Neural crest cell (in vitro differentiated cells): ENCODE measurements around the gene MAP3K20. TPM values are rescaled to one million over a fixed set of nuclear protein-coding genes. Genes with fewer than 3 reads are reported as not detected.
"Not testable (repeated sequence)": the region's sequence is repeated elsewhere in the genome, so short reads cannot be mapped to it uniquely, and the experiment has no call there.

ENCODE experiments used
- DNase-seq: peaks from one replicate; pipeline ENCODE4 v3.0.0; 2021; ENCODE audit warnings: low read depth, mixed read lengths, low spot score
- H3K27ac Mint-ChIP-seq: one replicate; pipeline ENCODE4 v1.8.0; 2021; ENCODE audit warnings: mild to moderate bottlenecking, mixed read lengths; ENCODE audit not compliant: unreplicated experiment
- H3K27me3 Mint-ChIP-seq: 2 replicates; pipeline ENCODE4 v1.8.0; 2021; ENCODE audit warnings: low read depth, mild to moderate bottlenecking, mixed read lengths
- H3K36me3 Mint-ChIP-seq: 2 replicates; pipeline ENCODE4 v1.8.0; 2021; ENCODE audit warnings: low read depth, mild to moderate bottlenecking, mixed read lengths
- H3K4me1 Mint-ChIP-seq: 2 replicates; pipeline ENCODE4 v1.8.0; 2021; ENCODE audit warnings: mixed read lengths
- H3K4me3 Mint-ChIP-seq: one replicate; pipeline ENCODE4 v1.8.0; 2021; ENCODE audit warnings: mild to moderate bottlenecking, mixed read lengths
- H3K9me3 Mint-ChIP-seq: 2 replicates; pipeline ENCODE4 v1.8.0; 2021; ENCODE audit warnings: mixed read lengths
- total RNA-seq: library from RNA; stranded (reverse); gene quantifications from 2 replicates; pipeline ENCODE4 v1.2.1, GENCODE V29; 2021
- TF ChIP-seq, protein P1 (sequence below): fragments of 200-600 bp; sonication (generic); conservative IDR thresholded peaks from 2 replicates; pipeline ENCODE4 v1.5.0; 2021; ENCODE audit warnings: antibody characterized with exemption, mild to moderate bottlenecking

The MAP3K20 gene
- total RNA-seq, 1 donor from 2014 or later = 27.6 TPM

- Mint-ChIP-seq H3K36me3 (no peaks in the 10 kb centered on the region), H3K4me3 (no peak overlapping the region), H3K9me3 (no peaks in the 10 kb centered on the region), H3K4me1 (peaks cover 6% of the 10 kb centered on the region), H3K27ac (peak overlapping the region; percentile 35), H3K27me3 (no peaks in the 10 kb centered on the region)
- DNase-seq = no peak
- TF ChIP-seq, protein P1, sequence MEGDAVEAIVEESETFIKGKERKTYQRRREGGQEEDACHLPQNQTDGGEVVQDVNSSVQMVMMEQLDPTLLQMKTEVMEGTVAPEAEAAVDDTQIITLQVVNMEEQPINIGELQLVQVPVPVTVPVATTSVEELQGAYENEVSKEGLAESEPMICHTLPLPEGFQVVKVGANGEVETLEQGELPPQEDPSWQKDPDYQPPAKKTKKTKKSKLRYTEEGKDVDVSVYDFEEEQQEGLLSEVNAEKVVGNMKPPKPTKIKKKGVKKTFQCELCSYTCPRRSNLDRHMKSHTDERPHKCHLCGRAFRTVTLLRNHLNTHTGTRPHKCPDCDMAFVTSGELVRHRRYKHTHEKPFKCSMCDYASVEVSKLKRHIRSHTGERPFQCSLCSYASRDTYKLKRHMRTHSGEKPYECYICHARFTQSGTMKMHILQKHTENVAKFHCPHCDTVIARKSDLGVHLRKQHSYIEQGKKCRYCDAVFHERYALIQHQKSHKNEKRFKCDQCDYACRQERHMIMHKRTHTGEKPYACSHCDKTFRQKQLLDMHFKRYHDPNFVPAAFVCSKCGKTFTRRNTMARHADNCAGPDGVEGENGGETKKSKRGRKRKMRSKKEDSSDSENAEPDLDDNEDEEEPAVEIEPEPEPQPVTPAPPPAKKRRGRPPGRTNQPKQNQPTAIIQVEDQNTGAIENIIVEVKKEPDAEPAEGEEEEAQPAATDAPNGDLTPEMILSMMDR = no peak
These were observed 44.8 kb upstream of the MAP3K20 start for GRCh38 chr2:173030561-173031490.

GRCh38 chr2:173032032-173032431, 43.6 kb upstream of the MAP3K20 start:
- H3K4me1 Mint-ChIP-seq = peaks cover 6% of the 10 kb centered on the region
- H3K27ac Mint-ChIP-seq = no peak overlapping the region
- DNase-seq = no peak
- no peaks in the 10 kb centered on the region for H3K27me3 Mint-ChIP-seq
- no peak overlapping the region for H3K4me3 Mint-ChIP-seq
- H3K9me3 Mint-ChIP-seq = no peaks in the 10 kb centered on the region
- TF ChIP-seq, protein P1 = no peak
- no peaks in the 10 kb centered on the region for H3K36me3 Mint-ChIP-seq

GRCh38 chr2:173033084-173033483, 42.6 kb upstream of the MAP3K20 start:
- Mint-ChIP-seq H3K4me3 (no peak overlapping the region), H3K27me3 (no peaks in the 10 kb centered on the region), H3K9me3 (no peaks in the 10 kb centered on the region), H3K4me1 (no peaks in the 10 kb centered on the region), H3K36me3 (no peaks in the 10 kb centered on the region), H3K27ac (no peak overlapping the region)
- TF ChIP-seq, protein P1 = no peak
- no peak for DNase-seq

DNA sequence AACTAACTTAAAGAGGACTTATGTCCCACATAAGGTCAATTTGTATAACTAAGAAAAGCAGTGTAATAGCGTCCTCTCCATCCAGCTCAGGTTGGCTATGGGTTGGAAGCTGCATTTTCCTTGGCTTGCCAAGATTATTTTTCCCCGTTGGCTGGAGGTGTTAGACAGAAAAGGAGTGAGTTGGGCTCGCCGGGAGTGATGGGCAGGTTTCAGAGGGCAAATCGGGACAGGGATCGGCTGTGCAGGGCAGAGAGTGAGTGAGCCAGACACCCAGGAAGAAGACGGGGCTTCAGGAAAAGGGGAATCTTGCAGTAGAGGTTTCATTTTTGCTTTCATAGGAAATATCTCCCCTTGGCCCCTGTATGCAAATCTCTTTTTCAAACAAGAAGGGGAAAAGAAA, 41.5 kb upstream of the MAP3K20 start:
- H3K36me3 Mint-ChIP-seq = no peaks in the 10 kb centered on the region
- no peak overlapping the region for H3K4me3 Mint-ChIP-seq
- no peaks in the 10 kb centered on the region for H3K9me3 Mint-ChIP-seq
- TF ChIP-seq, protein P1 = no peak
- no peaks in the 10 kb centered on the region for H3K4me1 Mint-ChIP-seq
- H3K27ac Mint-ChIP-seq = no peak overlapping the region
- no peak for DNase-seq
- H3K27me3 Mint-ChIP-seq = no peaks in the 10 kb centered on the region

DNA sequence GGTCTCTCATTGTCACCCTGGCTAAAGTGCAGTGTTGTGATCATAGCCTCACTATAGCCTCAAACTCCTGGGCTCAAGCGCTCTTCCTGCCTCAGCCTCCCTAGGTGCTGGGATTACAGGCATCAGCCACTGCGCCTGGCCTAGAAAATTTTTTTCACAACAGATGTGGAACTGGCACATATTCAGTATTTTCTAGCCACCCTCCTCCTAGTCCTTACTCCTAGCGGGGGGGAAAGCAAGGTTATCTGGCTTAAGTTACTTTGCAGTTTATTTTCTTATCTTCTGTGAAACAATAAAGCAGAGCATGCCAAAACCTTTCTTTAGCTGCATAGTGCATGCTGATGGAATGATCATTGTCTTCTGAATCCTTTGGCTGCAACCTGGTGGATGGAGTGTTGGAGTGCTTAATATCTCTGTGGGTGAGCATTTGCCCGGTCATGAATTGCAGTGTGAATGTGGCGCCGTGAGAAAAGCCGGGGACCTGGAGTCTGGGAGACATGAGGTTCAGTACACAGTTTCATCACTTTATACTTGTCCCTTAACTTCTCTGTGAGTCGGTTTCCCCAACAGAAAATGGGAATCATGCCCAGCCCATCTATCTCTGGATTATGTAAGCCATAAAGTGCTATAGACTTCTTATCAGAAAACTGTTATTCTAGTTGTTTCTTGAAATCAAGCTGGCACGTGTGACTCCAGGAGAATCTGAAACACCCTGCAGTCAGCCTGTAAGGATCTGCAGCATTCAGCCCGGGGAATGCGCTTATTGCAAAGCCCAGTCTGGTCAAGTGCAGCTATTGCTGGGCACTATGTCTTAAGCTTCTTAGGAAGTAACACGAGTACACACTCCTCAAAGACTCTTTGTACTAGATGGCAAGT, 38.2 kb upstream of the MAP3K20 start:
- Mint-ChIP-seq H3K4me3 (no peak overlapping the region), H3K27me3 (no peaks in the 10 kb centered on the region), H3K9me3 (no peaks in the 10 kb centered on the region), H3K36me3 (no peaks in the 10 kb centered on the region), H3K27ac (no peak overlapping the region), H3K4me1 (no peaks in the 10 kb centered on the region)
- TF ChIP-seq, protein P1 = no peak
- DNase-seq = no peak

GRCh38 chr2:173038257-173038656, 37.4 kb upstream of the MAP3K20 start:
- H3K4me3 Mint-ChIP-seq, DNase-seq, H3K4me1 Mint-ChIP-seq, H3K36me3 Mint-ChIP-seq, H3K27me3 Mint-ChIP-seq, H3K9me3 Mint-ChIP-seq, H3K27ac Mint-ChIP-seq: not testable (repeated sequence)
